Measurements from ENCODE around the gene ATF6B. TPM values are rescaled to one million over a fixed set of nuclear protein-coding genes. Genes with fewer than 3 reads are reported as not detected.
A peak's percentile ranks its signal among the peaks of the same experiment; 100 is the strongest.

The ATF6B gene
- 41.8 TPM for polyA plus RNA-seq (2013, experiment 1 of 2)
- polyA plus RNA-seq (2013, experiment 2 of 2) = 39.0 TPM

DNA sequence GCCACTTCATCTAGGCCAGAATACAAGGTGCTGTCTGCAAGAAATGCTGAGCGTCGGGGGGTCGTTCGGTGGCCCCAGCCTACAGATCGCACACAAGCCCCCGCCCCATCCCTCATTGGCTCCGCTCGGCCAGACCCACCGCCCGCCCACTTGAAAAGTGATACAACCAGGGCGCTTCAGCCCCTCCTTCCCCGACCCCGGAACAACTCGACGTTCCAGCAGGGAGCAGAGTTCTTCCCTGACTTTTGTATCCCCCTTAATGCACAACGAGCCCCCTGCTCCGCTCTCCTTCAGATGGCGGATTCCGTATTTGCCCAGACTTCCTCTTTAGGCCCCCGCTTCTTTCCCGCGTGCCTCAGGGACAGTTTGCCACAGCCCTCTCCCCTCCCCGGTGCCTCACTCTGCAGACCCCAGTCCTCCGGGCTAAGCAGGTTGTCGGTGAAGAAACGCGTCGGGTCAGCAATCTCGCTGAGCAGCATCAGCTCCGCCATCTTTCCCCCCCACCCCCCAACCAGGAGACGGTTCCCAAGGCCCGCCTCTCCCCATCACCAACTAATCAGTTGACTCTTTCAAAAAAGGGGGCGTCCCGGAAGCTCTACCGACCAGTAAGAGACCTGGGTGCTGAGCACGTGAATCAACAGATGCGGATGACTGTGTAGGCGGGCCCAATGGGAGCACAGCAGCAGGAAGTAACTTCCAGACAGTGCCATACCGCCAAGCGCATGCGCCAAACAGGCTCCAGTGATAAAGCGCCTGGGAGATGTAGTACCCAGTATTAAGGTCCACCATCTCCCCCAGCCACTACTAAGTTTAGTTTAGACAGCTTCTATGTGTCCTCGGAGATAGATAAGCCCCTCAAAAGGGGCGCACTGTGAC lies at the start of gene ATF6B:
TSS of gene ATF6B (minus strand) at position 530 of the 876 bp plus-strand sequence. CDS start at position 491, 39 bp downstream.
- H3K9me3 ChIP-seq (ENCODE audit: control insufficient read depth, low read length) = no peaks in the 10 kb centered on the region
- whole genome bisulfite sequencing, 2 experiments (ENCODE audit: insufficient coverage in 2 of 2) = 0% methylated on average over 25 to 41 of the region's 44 CpGs
- H3K36me3 ChIP-seq (ENCODE audit: control insufficient read depth, insufficient read depth, low read length) = peaks cover 34% of the 10 kb centered on the region
- H3K4me3 ChIP-seq (ENCODE audit: extremely low read depth, insufficient read depth, low read length, poor library complexity, severe bottlenecking) = peak within 1 kb of the TSS; percentile 98
- H3K4me1 ChIP-seq (ENCODE audit: control insufficient read depth, insufficient read depth, low read length, poor library complexity, severe bottlenecking) = peaks cover 16% of the 10 kb centered on the region
- peak within 1 kb of the TSS; percentile 94 for H3K27ac ChIP-seq (ENCODE audit: low read depth, low read length, severe bottlenecking)

- peaks cover 37% of the 10 kb centered on the region for H3K36me3 ChIP-seq (ENCODE audit: control insufficient read depth, insufficient read depth, low read length)
- H3K4me1 ChIP-seq (ENCODE audit: control insufficient read depth, insufficient read depth, low read length, poor library complexity, severe bottlenecking) = peaks cover 22% of the 10 kb centered on the region
- H3K27ac ChIP-seq (ENCODE audit: low read depth, low read length, severe bottlenecking) = peak overlapping the region; percentile 98
- WGBS, 2 experiments (ENCODE audit: insufficient coverage in 2 of 2) = 0 to 2% methylated on average over 15 to 19 of the region's 20 CpGs
- peak overlapping the region; percentile 99 for H3K4me3 ChIP-seq (ENCODE audit: extremely low read depth, insufficient read depth, low read length, poor library complexity, severe bottlenecking)
- no peaks in the 10 kb centered on the region for H3K9me3 ChIP-seq (ENCODE audit: control insufficient read depth, low read length)
These were observed 49.2 kb upstream of the ATF6B start for GRCh38 chr6:32177183-32177787.

DNA sequence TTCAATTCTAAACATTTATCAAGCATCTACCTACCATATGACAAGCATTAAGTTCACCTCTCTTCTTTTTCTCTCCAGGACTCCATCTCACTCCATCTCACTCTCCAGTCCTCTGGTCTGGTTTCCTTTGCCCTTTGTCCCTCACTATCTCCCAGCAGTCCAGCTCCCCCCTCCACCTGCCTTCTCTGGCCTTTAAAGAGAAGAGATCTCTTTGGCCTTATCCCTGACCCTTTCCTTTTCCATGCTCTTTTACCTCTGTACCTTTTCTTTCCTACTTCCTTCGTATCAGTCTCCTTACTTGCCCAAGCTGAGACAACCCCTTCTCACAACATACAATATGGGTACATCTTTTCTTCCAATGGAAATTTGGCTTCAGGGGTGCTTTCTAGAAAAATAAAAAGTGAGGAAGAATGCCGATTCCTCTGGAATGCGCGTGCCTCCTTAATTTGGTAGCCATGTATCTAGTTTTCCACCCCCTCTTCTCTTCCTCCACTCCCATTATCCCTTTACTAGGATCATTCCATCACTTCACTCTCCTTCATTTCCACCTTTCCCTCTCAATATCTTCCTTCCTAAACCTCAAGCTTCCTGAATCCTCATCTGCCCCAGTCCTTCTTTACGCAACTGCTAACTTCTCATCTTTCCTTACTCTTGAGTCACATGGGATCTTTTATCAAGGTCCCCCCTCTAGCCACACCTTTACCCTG lies 48.6 kb upstream of the ATF6B start:
- peaks cover 22% of the 10 kb centered on the region for H3K4me1 ChIP-seq (ENCODE audit: control insufficient read depth, insufficient read depth, low read length, poor library complexity, severe bottlenecking)
- no peaks in the 10 kb centered on the region for H3K9me3 ChIP-seq (ENCODE audit: control insufficient read depth, low read length)
- peaks cover 32% of the 10 kb centered on the region for H3K36me3 ChIP-seq (ENCODE audit: control insufficient read depth, insufficient read depth, low read length)
- peak overlapping the region; percentile 99 for H3K4me3 ChIP-seq (ENCODE audit: extremely low read depth, insufficient read depth, low read length, poor library complexity, severe bottlenecking)
- peak overlapping the region; percentile 98 for H3K27ac ChIP-seq (ENCODE audit: low read depth, low read length, severe bottlenecking)
- 30 to 50% methylated on average over 4 of the region's 5 CpGs for WGBS, 2 experiments (ENCODE audit: insufficient coverage in 2 of 2)

DNA sequence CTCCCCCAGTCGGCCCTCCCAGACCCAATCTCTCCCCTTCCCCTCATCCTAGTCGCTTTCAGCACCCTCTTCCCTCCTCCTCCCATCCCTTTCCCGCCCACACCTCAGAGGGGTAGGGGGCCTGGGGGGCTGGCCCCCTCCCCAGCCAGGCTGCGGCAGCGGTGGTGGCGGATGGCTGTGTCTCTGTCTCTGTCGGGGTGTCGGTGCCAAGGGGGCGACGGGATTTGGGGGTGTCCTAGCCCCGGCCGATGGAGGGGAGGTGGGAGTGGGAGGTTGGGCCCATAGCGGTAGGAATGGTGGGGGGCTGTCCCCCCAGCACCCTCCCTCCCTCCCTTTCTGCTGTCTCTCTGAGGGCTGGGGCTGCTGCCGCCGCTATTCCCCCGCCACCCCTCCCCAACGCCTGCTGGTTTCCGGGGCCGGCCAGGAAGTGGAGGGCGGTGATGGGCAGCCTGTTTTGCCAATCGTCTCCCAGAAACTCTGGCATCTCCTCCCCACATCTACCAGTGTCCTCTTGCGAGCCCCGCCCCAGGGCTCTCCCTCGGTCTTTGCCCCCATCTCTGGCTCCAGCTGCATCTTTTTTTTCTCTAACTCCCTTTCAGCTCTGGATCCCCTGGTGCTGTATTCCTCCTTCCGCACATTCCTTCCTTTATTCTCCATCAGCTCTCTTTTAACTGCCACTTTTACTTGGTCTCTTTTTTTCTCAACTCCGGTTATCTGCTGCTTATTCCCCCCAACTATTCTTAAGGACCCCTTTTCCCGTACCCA lies 47.8 kb upstream of the ATF6B start, which contains the start of gene AGPAT1:
TSS of gene AGPAT1 (minus strand) at position 374 of the 765 bp plus-strand sequence. CDS start 4,588 bp downstream, outside the sequence.
- peaks cover 23% of the 10 kb centered on the region for H3K4me1 ChIP-seq (ENCODE audit: control insufficient read depth, insufficient read depth, low read length, poor library complexity, severe bottlenecking)
- H3K9me3 ChIP-seq (ENCODE audit: control insufficient read depth, low read length) = no peaks in the 10 kb centered on the region
- WGBS, 2 experiments (ENCODE audit: insufficient coverage in 2 of 2) = 2 to 5% methylated on average over 9 to 10 of the region's 27 CpGs
- peaks cover 33% of the 10 kb centered on the region for H3K36me3 ChIP-seq (ENCODE audit: control insufficient read depth, insufficient read depth, low read length)
- peak within 1 kb of the TSS; percentile 98 for H3K27ac ChIP-seq (ENCODE audit: low read depth, low read length, severe bottlenecking)
- H3K4me3 ChIP-seq (ENCODE audit: extremely low read depth, insufficient read depth, low read length, poor library complexity, severe bottlenecking) = peak within 1 kb of the TSS; percentile 99

DNA sequence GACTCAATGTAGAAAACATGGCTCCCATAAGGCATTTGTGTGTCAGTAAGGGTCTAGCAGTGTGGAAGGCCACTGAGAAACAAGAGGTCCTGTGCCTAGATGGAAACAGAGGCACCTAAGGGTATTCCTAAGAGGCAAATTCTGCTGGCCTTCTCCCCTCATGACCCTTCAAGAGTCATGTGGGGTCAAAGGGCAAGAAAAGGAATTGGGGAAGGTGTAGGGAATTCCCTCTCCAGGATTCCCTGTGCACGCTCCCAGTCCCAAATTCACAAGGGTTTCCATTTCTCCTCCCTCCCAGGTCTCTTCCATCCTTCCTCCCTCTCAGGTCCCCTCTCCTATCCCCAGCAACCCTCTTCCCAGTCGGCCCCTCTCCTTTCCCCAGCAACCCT lies 47.3 kb upstream of the ATF6B start:
- 20 to 29% methylated on average over 1 to 2 of the region's 2 CpGs for WGBS, 2 experiments (ENCODE audit: insufficient coverage in 2 of 2)
- H3K4me3 ChIP-seq (ENCODE audit: extremely low read depth, insufficient read depth, low read length, poor library complexity, severe bottlenecking) = peak overlapping the region; percentile 99
- no peak overlapping the region for H3K27ac ChIP-seq (ENCODE audit: low read depth, low read length, severe bottlenecking)
- H3K36me3 ChIP-seq (ENCODE audit: control insufficient read depth, insufficient read depth, low read length) = peaks cover 34% of the 10 kb centered on the region
- no peaks in the 10 kb centered on the region for H3K9me3 ChIP-seq (ENCODE audit: control insufficient read depth, low read length)
- H3K4me1 ChIP-seq (ENCODE audit: control insufficient read depth, insufficient read depth, low read length, poor library complexity, severe bottlenecking) = peaks cover 26% of the 10 kb centered on the region

DNA sequence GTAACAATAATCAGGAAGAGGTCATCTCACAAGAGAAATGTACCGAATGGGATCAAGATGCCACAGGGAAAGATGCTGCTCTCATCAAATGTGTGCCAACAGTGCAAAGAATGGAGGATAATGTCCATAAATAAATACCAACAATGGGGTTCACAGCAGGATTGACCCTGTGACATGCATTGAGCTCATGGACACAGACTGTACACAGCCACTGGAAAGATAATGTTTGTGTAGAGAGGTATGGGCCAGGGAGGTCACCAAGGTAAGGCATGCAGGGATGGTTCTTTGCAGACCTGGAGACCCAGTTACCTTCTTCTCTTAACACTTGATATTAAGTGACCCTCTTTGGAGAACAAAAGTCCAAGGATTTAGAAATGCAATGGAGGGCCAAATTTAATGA lies 46.4 kb upstream of the ATF6B start:
- H3K4me3 ChIP-seq (ENCODE audit: extremely low read depth, insufficient read depth, low read length, poor library complexity, severe bottlenecking) = peak overlapping the region; percentile 99
- no peak overlapping the region for H3K27ac ChIP-seq (ENCODE audit: low read depth, low read length, severe bottlenecking)
- H3K9me3 ChIP-seq (ENCODE audit: control insufficient read depth, low read length) = no peaks in the 10 kb centered on the region
- peaks cover 27% of the 10 kb centered on the region for H3K4me1 ChIP-seq (ENCODE audit: control insufficient read depth, insufficient read depth, low read length, poor library complexity, severe bottlenecking)
- peaks cover 35% of the 10 kb centered on the region for H3K36me3 ChIP-seq (ENCODE audit: control insufficient read depth, insufficient read depth, low read length)
- 100% methylated on average over 1 of the region's 1 CpG for WGBS, 2 experiments (ENCODE audit: insufficient coverage in 2 of 2)

GRCh38 chr6:32173051-32173727 lies 45.1 kb upstream of the ATF6B start:
- peaks cover 25% of the 10 kb centered on the region for H3K4me1 ChIP-seq (ENCODE audit: control insufficient read depth, insufficient read depth, low read length, poor library complexity, severe bottlenecking)
- H3K27ac ChIP-seq (ENCODE audit: low read depth, low read length, severe bottlenecking) = no peak overlapping the region
- 81 to 86% methylated on average over 4 of the region's 4 CpGs for WGBS, 2 experiments (ENCODE audit: insufficient coverage in 2 of 2)
- no peaks in the 10 kb centered on the region for H3K9me3 ChIP-seq (ENCODE audit: control insufficient read depth, low read length)
- no peak overlapping the region for H3K4me3 ChIP-seq (ENCODE audit: extremely low read depth, insufficient read depth, low read length, poor library complexity, severe bottlenecking)
- peaks cover 45% of the 10 kb centered on the region for H3K36me3 ChIP-seq (ENCODE audit: control insufficient read depth, insufficient read depth, low read length)

DNA sequence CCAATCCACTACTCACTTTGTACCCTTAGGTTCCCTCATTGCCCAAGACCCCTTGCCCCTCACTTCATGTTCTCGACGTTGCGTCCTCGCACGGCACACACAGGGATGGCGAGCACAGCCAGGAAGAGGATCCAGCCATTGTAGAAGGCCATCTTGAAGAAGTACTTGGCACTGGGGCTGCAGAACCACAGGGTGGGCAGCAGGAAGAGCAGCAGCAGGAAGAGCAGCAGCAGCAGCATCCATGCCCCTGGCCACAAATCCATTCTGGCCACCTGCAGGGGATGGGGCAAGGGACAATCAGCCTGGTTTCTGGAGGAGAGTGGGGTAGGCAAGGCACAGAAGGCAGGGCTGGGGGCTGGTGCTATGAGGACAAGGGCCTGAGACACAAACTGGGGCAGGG lies 43.2 kb upstream of the ATF6B start:
- Histone ChIP-seq H3K9me3 (ENCODE audit: control insufficient read depth, low read length) (no peaks in the 10 kb centered on the region), H3K4me3 (ENCODE audit: extremely low read depth, insufficient read depth, low read length, poor library complexity, severe bottlenecking) (no peak overlapping the region), H3K36me3 (ENCODE audit: control insufficient read depth, insufficient read depth, low read length) (peaks cover 63% of the 10 kb centered on the region), H3K27ac (ENCODE audit: low read depth, low read length, severe bottlenecking) (no peak overlapping the region), H3K4me1 (ENCODE audit: control insufficient read depth, insufficient read depth, low read length, poor library complexity, severe bottlenecking) (peaks cover 25% of the 10 kb centered on the region)
- 96 to 98% methylated on average over 6 of the region's 6 CpGs for WGBS, 2 experiments (ENCODE audit: insufficient coverage in 2 of 2)

- no peaks in the 10 kb centered on the region for H3K9me3 ChIP-seq (ENCODE audit: control insufficient read depth, low read length)
- peaks cover 72% of the 10 kb centered on the region for H3K36me3 ChIP-seq (ENCODE audit: control insufficient read depth, insufficient read depth, low read length)
- no peak overlapping the region for H3K4me3 ChIP-seq (ENCODE audit: extremely low read depth, insufficient read depth, low read length, poor library complexity, severe bottlenecking)
- WGBS, 2 experiments (ENCODE audit: insufficient coverage in 2 of 2) = 96 to 98% methylated on average over 9 to 10 of the region's 11 CpGs
- H3K27ac ChIP-seq (ENCODE audit: low read depth, low read length, severe bottlenecking) = no peak overlapping the region
- H3K4me1 ChIP-seq (ENCODE audit: control insufficient read depth, insufficient read depth, low read length, poor library complexity, severe bottlenecking) = peaks cover 25% of the 10 kb centered on the region
These were observed 42.2 kb upstream of the ATF6B start for GRCh38 chr6:32170294-32170693.
